Activated T-cell treated with anti-CD3 and anti-CD28 coated beads, Interleukin-2, amount 50 U/mL, for 24 hours (primary cell): ENCODE measurements around the gene PHF21B.

Experiments used
- DNase-seq: peaks from one replicate; pipeline ENCODE4 v3.0.0-alpha.2; 2020
- H3K27ac Mint-ChIP-seq: 2 replicates; pipeline ENCODE4 v1.8.0; 2020; ENCODE audit warnings: mild to moderate bottlenecking, mixed read lengths
- H3K27me3 Mint-ChIP-seq: 2 replicates; pipeline ENCODE4 v1.8.0; 2020; ENCODE audit warnings: mixed read lengths
- H3K36me3 Mint-ChIP-seq: 2 replicates; pipeline ENCODE4 v1.8.0; 2020; ENCODE audit warnings: low read depth, mixed read lengths
- H3K4me1 Mint-ChIP-seq: 2 replicates; pipeline ENCODE4 v1.8.0; 2020; ENCODE audit warnings: low read depth, mixed read lengths
- H3K4me3 Mint-ChIP-seq: 2 replicates; pipeline ENCODE4 v1.8.0; 2020; ENCODE audit warnings: mild to moderate bottlenecking, moderate library complexity, mixed read lengths
- H3K9me3 Mint-ChIP-seq: 2 replicates; pipeline ENCODE4 v1.8.0; 2020; ENCODE audit warnings: mixed read lengths

The PHF21B gene

GRCh38 chr22:44834065-44834464 lies 175.7 kb downstream of the PHF21B start:
- Mint-ChIP-seq H3K9me3 (peaks cover 15% of the 10 kb centered on the region), H3K4me1 (no peaks in the 10 kb centered on the region), H3K4me3 (no peak overlapping the region), H3K36me3 (no peaks in the 10 kb centered on the region), H3K27me3 (peaks cover 16% of the 10 kb centered on the region), H3K27ac (no peak overlapping the region)
- DNase-seq: no peak

- no peak overlapping the region for H3K27ac Mint-ChIP-seq
- H3K4me3 Mint-ChIP-seq: no peak overlapping the region
- no peaks in the 10 kb centered on the region for H3K36me3 Mint-ChIP-seq
- no peaks in the 10 kb centered on the region for H3K4me1 Mint-ChIP-seq
- DNase-seq: no peak
- peaks cover 26% of the 10 kb centered on the region for H3K27me3 Mint-ChIP-seq
- peaks cover 15% of the 10 kb centered on the region for H3K9me3 Mint-ChIP-seq
Measured at GRCh38 chr22:44831885-44832284, 177.9 kb downstream of the PHF21B start.
